SK-MEL-5 (cell line): Measurements from ENCODE around the gene TUBA1C. TPM values are rescaled to one million over a fixed set of nuclear protein-coding genes. Genes with fewer than 3 reads are reported as not detected.

Experiments used
- DNase-seq: peaks from one replicate; pipeline ENCODE4 v3.0.0-alpha.2; 2016; ENCODE audit warnings: low read depth, low spot score
- in situ Hi-C: cut with HindIII; loops from 2 replicates; pipeline ENCODE4 v1.10.0; 2016; ENCODE audit warnings: low sequenced_read_pairs, high pct_unique_total_duplicates, low pct_unique_long_range_greater_than_20kb
- total RNA-seq: library from RNA; depleted of rRNA; stranded (reverse); fragments of >200 nt; shearing (Covaris generic); gene quantifications from 2 replicates; pipeline ENCODE4 v1.2.3, GENCODE V29; 2014; rRNA removed

The TUBA1C gene
- total RNA-seq, 1 experiment from 2014 or later, result 315 TPM

DNA sequence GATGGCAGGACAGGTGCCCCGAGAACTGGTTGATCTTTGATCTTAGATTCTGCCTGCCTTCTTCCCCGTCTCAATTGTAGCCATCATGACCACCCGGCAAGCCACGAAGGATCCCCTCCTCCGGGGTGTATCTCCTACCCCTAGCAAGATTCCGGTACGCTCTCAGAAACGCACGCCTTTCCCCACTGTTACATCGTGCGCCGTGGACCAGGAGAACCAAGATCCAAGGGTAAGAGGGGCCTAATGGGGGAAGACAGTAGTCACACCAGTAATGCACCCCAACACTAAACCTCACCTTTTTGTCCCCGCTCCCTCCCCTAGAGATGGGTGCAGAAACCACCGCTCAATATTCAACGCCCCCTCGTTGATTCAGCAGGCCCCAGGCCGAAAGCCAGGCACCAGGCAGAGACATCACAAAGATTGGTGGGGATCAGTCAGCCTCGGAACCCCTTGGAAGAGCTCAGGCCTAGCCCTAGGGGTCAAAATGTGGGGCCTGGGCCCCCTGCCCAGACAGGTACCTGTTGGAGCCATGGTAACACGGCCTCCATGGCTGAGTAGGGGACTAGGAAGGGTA, 58.7 kb downstream of the TUBA1C start:
- no peak for DNase-seq
- in situ Hi-C loops, result no loop called here

Other genes with a start within 250 kb of the TUBA1C start
- 115 and 133 TPM in 2 replicates for gene PRKAG1, start 246.3 kb upstream of the TUBA1C start, total RNA-seq
- 14.5 and 16.1 TPM in 2 replicates for gene KMT2D, start 204.3 kb upstream of the TUBA1C start, total RNA-seq
- 5.2 and 7.8 TPM in 2 replicates for gene RHEBL1, start 195.1 kb upstream of the TUBA1C start, total RNA-seq
- 0.05 and 0.21 TPM in 2 replicates for gene DHH, start 170.3 kb upstream of the TUBA1C start, total RNA-seq
- 20.6 and 21.7 TPM in 2 replicates for gene LMBR1L, start 154.2 kb upstream of the TUBA1C start, total RNA-seq
- 1,958 and 1,976 TPM in 2 replicates for gene TUBA1B, start 133.7 kb upstream of the TUBA1C start, total RNA-seq
- 147 and 170 TPM in 2 replicates for gene TUBA1A, start 76.0 kb upstream of the TUBA1C start, total RNA-seq
- gene PRPH, start 30.1 kb downstream of the TUBA1C start, total RNA-seq, result not detected in 2 replicates
- 17.9 and 28.6 TPM in 2 replicates for gene TROAP, start 58.2 kb downstream of the TUBA1C start, total RNA-seq
- gene C1QL4, start 72.1 kb downstream of the TUBA1C start, total RNA-seq, result 3.5 and 3.6 TPM in 2 replicates
- 11.9 and 13.2 TPM in 2 replicates for gene DNAJC22, start 81.8 kb downstream of the TUBA1C start, total RNA-seq
- 57.0 and 71.5 TPM in 2 replicates for gene SPATS2, start 102.4 kb downstream of the TUBA1C start, total RNA-seq